ENCODE data around the gene SURF1.
"Not testable (repeated sequence)": the region's sequence is repeated elsewhere in the genome, so short reads cannot be mapped to it uniquely, and the experiment has no call there.

Gene SURF1

DNA sequence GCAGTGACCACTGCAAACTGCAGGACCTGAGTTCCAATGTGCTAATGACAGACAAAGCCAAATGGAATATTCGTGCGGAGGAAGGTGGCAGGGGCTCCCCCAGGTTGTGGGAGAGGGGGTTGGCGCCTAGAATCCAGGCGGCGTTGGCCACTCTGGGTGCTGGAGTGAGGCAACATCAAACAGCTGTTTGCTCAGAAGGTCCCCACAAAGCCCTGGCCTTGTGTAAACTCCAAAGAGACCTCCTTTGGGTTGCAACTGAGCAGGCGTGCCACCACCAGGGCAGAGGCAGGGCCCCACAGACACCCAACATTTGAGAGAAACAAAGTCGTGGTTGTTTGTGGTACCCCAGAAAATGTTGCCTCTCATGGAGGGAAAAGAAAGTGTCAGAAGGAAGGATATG lies 34.4 kb upstream of the SURF1 start:
- Mint-ChIP-seq H3K36me3 (ENCODE audit: low read depth) (no peaks in the 10 kb centered on the region), H3K27me3 (peaks cover 3% of the 10 kb centered on the region), H3K9me3 (no peaks in the 10 kb centered on the region)

GRCh38 chr9:133389562-133389961 lies 33.3 kb upstream of the SURF1 start:
- H3K27ac Mint-ChIP-seq: no peak overlapping the region
- no peak for ATAC-seq
- no peak overlapping the region for H3K4me3 Mint-ChIP-seq

More for the DNA sequence above, 34.4 kb upstream of the SURF1 start:
- Mint-ChIP-seq H3K27ac (no peak overlapping the region), H3K4me1 (no peaks in the 10 kb centered on the region), H3K4me3 (no peak overlapping the region)
- ATAC-seq: no peak
- no peak for DNase-seq

DNA sequence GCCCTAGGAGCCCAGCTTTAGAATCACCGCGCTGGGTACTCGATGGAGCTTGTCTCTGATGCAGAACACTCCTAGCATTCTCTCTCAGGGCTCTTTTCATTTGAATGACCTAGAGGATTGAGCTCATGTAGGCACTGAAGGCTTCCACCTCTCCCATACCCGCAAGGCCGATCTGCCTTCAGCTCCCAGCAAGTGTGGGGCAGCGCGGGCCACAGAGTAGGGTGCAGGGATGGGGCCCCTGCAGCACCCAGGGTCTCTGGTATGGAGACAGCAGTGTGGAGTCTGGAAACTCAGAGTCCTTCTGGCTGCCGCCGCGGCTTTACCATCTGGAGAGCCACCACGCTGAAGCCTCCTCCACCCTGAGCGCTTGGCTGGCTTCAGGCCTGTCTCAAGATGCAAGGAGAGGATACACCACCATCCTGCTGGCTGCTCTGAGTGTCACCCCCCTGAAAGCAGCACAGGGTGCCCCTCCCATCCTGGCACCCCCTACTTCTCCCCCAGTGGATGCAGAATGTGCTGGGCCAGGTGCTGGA lies 32.8 kb upstream of the SURF1 start:
- Mint-ChIP-seq H3K27ac (no peak overlapping the region), H3K36me3 (ENCODE audit: low read depth) (no peaks in the 10 kb centered on the region), H3K27me3 (peaks cover 3% of the 10 kb centered on the region), H3K4me1 (no peaks in the 10 kb centered on the region), H3K9me3 (no peaks in the 10 kb centered on the region), H3K4me3 (no peak overlapping the region)
- ATAC-seq: no peak
- no peak for DNase-seq

More at GRCh38 chr9:133389562-133389961, 33.3 kb upstream of the SURF1 start:
- Mint-ChIP-seq H3K4me1 (no peaks in the 10 kb centered on the region), H3K9me3 (no peaks in the 10 kb centered on the region), H3K36me3 (ENCODE audit: low read depth) (no peaks in the 10 kb centered on the region), H3K27me3 (peaks cover 3% of the 10 kb centered on the region)
- DNase-seq: no peak

GRCh38 chr9:133387680-133388079 lies 31.4 kb upstream of the SURF1 start:
- Mint-ChIP-seq H3K4me1 (no peaks in the 10 kb centered on the region), H3K36me3 (ENCODE audit: low read depth) (no peaks in the 10 kb centered on the region), H3K27me3 (peaks cover 3% of the 10 kb centered on the region), H3K27ac (no peak overlapping the region), H3K4me3 (no peak overlapping the region), H3K9me3 (no peaks in the 10 kb centered on the region)
- ATAC-seq (no peak), DNase-seq (no peak)

GRCh38 chr9:133386338-133386737 lies 30.1 kb upstream of the SURF1 start:
- no peak overlapping the region for H3K4me3 Mint-ChIP-seq

GRCh38 chr9:133385452-133385851 lies 29.2 kb upstream of the SURF1 start:
- DNase-seq (no peak), ATAC-seq (no peak)
- Mint-ChIP-seq H3K27me3 (peaks cover 3% of the 10 kb centered on the region), H3K4me3 (no peak overlapping the region), H3K4me1 (no peaks in the 10 kb centered on the region), H3K27ac (no peak overlapping the region), H3K9me3 (no peaks in the 10 kb centered on the region), H3K36me3 (ENCODE audit: low read depth) (no peaks in the 10 kb centered on the region)

More at GRCh38 chr9:133386338-133386737, 30.1 kb upstream of the SURF1 start:
- H3K27ac Mint-ChIP-seq: no peak overlapping the region
- no peaks in the 10 kb centered on the region for H3K9me3 Mint-ChIP-seq
- H3K4me1 Mint-ChIP-seq: no peaks in the 10 kb centered on the region
- H3K27me3 Mint-ChIP-seq: peaks cover 3% of the 10 kb centered on the region
- ATAC-seq: no peak
- H3K36me3 Mint-ChIP-seq (ENCODE audit: low read depth): no peaks in the 10 kb centered on the region
- DNase-seq: no peak

- no peak overlapping the region for H3K27ac Mint-ChIP-seq
- peaks cover 2% of the 10 kb centered on the region for H3K27me3 Mint-ChIP-seq
- H3K9me3 Mint-ChIP-seq: no peaks in the 10 kb centered on the region
- H3K4me3 Mint-ChIP-seq: no peak overlapping the region
- no peak for DNase-seq
- no peaks in the 10 kb centered on the region for H3K36me3 Mint-ChIP-seq (ENCODE audit: low read depth)
- H3K4me1 Mint-ChIP-seq: no peaks in the 10 kb centered on the region
- no peak for ATAC-seq
These were observed 28.5 kb upstream of the SURF1 start for GRCh38 chr9:133384736-133385321.

GRCh38 chr9:133383438-133383837 lies 27.2 kb upstream of the SURF1 start:
- Mint-ChIP-seq H3K36me3 (ENCODE audit: low read depth) (no peaks in the 10 kb centered on the region), H3K27me3 (no peaks in the 10 kb centered on the region), H3K9me3 (no peaks in the 10 kb centered on the region), H3K27ac (no peak overlapping the region), H3K4me3 (no peak overlapping the region), H3K4me1 (no peaks in the 10 kb centered on the region)
- no peak for ATAC-seq
- DNase-seq: no peak

- H3K36me3 Mint-ChIP-seq (ENCODE audit: low read depth): no peaks in the 10 kb centered on the region
- H3K9me3 Mint-ChIP-seq: no peaks in the 10 kb centered on the region
- no peaks in the 10 kb centered on the region for H3K27me3 Mint-ChIP-seq
- no peak for DNase-seq
- no peaks in the 10 kb centered on the region for H3K4me1 Mint-ChIP-seq
- no peak for ATAC-seq
- H3K4me3 Mint-ChIP-seq: no peak overlapping the region
- H3K27ac Mint-ChIP-seq: no peak overlapping the region
These were observed 26.3 kb upstream of the SURF1 start for GRCh38 chr9:133382507-133383141.

- no peak for DNase-seq
- no peak overlapping the region for H3K4me3 Mint-ChIP-seq
- H3K27me3 Mint-ChIP-seq: peaks cover 2% of the 10 kb centered on the region
- no peak overlapping the region for H3K27ac Mint-ChIP-seq
- H3K9me3 Mint-ChIP-seq: no peaks in the 10 kb centered on the region
- no peak for ATAC-seq
- H3K4me1 Mint-ChIP-seq: peaks cover 5% of the 10 kb centered on the region
- no peaks in the 10 kb centered on the region for H3K36me3 Mint-ChIP-seq (ENCODE audit: low read depth)
These were observed 24.4 kb upstream of the SURF1 start for GRCh38 chr9:133380734-133381133.

DNA sequence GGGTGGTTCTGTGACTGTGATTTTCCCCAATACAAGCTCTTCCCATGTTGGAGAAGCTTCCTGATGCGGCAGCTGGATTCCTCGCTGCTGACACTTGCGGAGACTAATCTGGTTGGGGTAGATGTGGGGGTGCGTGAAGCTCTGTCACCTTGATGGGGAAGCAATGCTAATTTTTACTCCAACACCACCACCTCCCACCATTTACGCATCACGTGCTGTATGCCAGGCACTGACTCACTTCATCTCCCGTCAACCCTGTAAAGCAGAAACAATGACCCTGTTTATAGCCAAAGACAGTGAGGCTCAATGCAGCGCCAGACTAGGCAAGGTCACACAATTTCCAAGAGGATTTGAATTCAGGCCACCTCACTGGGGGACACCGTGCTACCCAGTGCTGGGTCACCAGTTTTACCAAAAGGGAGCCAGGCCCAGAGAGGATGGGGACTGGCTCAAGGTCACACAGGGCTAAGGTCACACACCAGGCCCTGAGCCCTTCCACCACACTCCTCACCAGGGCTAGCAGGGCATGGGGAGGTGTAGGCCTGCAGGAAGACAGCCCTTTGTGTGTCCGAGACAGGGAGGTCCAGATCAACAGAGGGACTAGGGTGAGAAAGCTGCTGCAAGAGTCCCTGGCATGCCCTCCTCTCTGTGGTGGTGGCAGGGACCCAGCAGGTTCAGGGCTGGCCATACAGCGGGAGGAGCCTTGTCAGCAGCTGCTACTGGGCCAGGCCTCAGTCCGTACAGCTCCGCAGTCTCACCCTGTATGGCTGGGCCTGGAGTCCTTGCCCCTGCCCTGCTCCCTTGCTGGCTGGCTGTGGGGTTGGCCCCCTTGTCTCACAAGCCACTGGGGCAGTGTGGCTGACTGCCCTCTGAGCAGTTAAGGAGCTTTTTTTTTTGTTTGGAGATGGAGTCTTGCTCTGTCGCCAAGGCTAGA lies 23.1 kb upstream of the SURF1 start:
- Mint-ChIP-seq H3K27ac (no peak overlapping the region), H3K9me3 (no peaks in the 10 kb centered on the region), H3K4me1 (peaks cover 10% of the 10 kb centered on the region), H3K36me3 (ENCODE audit: low read depth) (peaks cover 8% of the 10 kb centered on the region), H3K27me3 (peaks cover 2% of the 10 kb centered on the region), H3K4me3 (no peak overlapping the region)
- no peak for DNase-seq
- ATAC-seq: no peak

DNA sequence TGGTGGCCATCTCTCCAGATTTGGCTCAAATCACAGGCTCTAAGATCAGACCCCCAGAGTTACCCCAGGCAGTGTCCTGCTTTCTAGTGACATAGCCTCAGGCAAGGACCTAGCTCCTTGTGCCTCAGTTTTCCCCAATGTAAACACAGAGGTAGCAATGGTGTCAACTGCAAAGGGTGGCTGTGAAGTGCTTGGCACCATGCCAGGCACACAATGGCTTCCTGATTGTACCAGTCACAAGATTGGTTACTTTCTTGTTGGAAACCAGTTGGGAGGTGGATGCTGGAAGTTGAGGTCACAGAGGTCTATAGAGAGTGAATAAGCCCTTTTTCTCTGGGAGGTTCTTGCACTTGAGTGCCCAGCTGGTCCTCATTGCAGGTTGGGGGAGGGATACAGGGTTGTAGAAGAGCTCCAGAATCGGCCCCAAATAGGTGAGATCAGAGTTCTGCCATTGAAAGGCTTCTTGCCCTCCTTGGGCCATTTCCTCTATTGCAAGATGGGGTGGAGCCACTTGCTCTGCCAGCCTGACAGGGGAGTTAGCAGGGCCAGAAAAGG lies 22.2 kb upstream of the SURF1 start:
- H3K9me3 Mint-ChIP-seq: no peaks in the 10 kb centered on the region
- H3K4me1 Mint-ChIP-seq: peaks cover 16% of the 10 kb centered on the region
- H3K27ac Mint-ChIP-seq: no peak overlapping the region
- no peak for DNase-seq
- no peak for ATAC-seq
- H3K4me3 Mint-ChIP-seq: no peak overlapping the region
- peaks cover 2% of the 10 kb centered on the region for H3K27me3 Mint-ChIP-seq
- peaks cover 14% of the 10 kb centered on the region for H3K36me3 Mint-ChIP-seq (ENCODE audit: low read depth)

DNA sequence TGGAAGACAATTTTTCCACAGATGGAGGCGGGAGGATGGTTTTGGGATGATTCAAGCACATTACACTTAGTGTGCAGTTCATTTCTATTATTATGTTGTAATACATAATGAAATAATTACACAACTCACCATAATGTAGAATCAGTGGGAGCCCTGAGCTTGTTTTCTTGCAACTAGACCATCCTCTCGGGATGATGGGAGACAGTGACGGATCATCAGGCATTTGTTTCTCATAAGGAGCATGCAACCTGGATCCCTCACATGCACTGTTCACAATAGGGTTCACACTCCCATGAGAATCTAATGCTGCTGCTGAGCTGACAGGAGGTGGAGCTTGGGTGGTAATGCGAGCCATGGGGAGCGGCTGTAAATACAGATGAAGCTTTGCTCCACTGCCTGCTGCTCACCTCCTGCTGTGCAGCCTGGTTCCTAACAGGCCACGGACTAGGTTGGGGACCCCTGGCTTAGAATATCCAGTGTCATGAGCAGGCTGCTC lies 21.5 kb upstream of the SURF1 start:
- peaks cover 23% of the 10 kb centered on the region for H3K4me1 Mint-ChIP-seq
- H3K4me3 Mint-ChIP-seq: no peak overlapping the region
- H3K9me3 Mint-ChIP-seq: no peaks in the 10 kb centered on the region

GRCh38 chr9:133377280-133377679 lies 21.0 kb upstream of the SURF1 start:
- H3K9me3 Mint-ChIP-seq, ATAC-seq, H3K27ac Mint-ChIP-seq, H3K27me3 Mint-ChIP-seq, DNase-seq: not testable (repeated sequence)
- Mint-ChIP-seq H3K4me1 (peaks cover 28% of the 10 kb centered on the region), H3K36me3 (ENCODE audit: low read depth) (peaks cover 26% of the 10 kb centered on the region), H3K4me3 (peak overlapping the region; percentile 57)

More for the DNA sequence above, 21.5 kb upstream of the SURF1 start:
- Mint-ChIP-seq H3K36me3 (ENCODE audit: low read depth) (peaks cover 21% of the 10 kb centered on the region), H3K27me3 (peaks cover 2% of the 10 kb centered on the region), H3K27ac (no peak overlapping the region)
- DNase-seq (no peak), ATAC-seq (no peak)
